ENCODE data around the gene MX1.

MX1 gene

GRCh38 chr21:41403966-41404365, 22.1 kb upstream of the MX1 start:
- TF ChIP-seq CTCF (conservative IDR thresholded peaks at IDR 0.05; ENCODE audit: low read length), result no peak
- no peak for TF ChIP-seq EZH2phosphoT487 (IDR thresholded peaks at IDR 0.05; ENCODE audit: borderline replicate concordance)
- no peaks in the 10 kb centered on the region for H3K9me2 ChIP-seq (replicated peaks; ENCODE audit: low read depth, low read length)
- H3K79me2 ChIP-seq (ENCODE audit: insufficient read depth, low read length), result no peaks in the 10 kb centered on the region
- no peak overlapping the region for H3K9ac ChIP-seq (ENCODE audit: low read depth, low read length, poor library complexity, severe bottlenecking)
- no peak overlapping the region for H2AFZ ChIP-seq (ENCODE audit: low read length)
- no peaks in the 10 kb centered on the region for H4K20me1 ChIP-seq (ENCODE audit: insufficient read depth, low read length, poor library complexity, severe bottlenecking)
- no peaks in the 10 kb centered on the region for H3K27me3 ChIP-seq (ENCODE audit: insufficient read depth, low read length, poor library complexity, severe bottlenecking)
- H3K9me3 ChIP-seq (ENCODE audit: insufficient read depth, low read depth, low read length), result no peaks in the 10 kb centered on the region
- H3F3A ChIP-seq (ENCODE audit: low read depth), result no peaks in the 10 kb centered on the region
- peaks cover 62% of the 10 kb centered on the region; the same call in 1 of the 2 replicates for H3K36me3 ChIP-seq (ENCODE audit: insufficient read depth, low read length)
- H3K4me1 ChIP-seq (ENCODE audit: insufficient read depth, low read length, poor library complexity, severe bottlenecking), result no peaks in the 10 kb centered on the region
- no peak overlapping the region for H3K4me2 ChIP-seq (ENCODE audit: low read depth, low read length, poor library complexity, severe bottlenecking)
- H3K4me3 ChIP-seq (ENCODE audit: low read length, poor library complexity, severe bottlenecking), result no peak overlapping the region

DNA sequence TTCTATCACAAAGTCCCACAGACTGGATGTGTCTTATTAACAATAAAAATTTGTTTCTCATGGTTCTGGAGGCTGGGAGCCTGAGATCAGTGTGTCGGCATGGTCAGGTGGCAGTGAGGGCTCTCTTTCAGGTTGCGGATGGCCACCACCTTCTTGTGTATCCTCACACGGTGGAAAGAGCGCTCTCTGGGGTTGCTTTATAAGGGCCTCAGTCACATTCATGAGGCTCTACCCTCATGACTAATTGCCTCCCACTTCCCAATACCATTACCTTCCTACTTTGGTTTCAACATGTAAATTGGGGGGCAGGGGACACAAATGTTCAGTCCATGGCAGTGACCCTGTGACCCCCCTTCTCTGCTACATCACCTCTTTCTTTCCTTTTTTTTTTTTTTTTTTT, 20.7 kb upstream of the MX1 start:
- peaks cover 62% of the 10 kb centered on the region; the same call in 1 of the 2 replicates for H3K36me3 ChIP-seq (ENCODE audit: insufficient read depth, low read length)

DNA sequence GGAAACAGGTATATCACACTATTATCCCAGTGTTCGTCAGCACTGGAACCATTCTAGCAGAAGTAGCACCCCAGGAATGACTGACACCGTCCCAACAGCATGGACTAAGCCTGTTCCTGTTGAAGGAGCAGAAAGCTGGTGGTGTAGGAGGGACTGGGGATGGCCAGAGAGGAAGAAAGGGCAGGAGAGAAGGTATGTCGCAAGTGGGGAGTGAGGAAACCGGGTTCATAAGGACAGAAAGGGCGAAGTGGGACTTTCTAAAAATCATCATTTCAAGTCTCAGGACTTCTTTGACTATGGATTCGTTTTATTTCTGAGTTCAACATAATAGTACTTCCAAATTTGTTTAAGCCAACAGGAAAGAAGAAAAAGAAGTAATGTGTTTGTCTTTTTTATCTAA, 19.7 kb upstream of the MX1 start:
- H3K27me3 ChIP-seq (ENCODE audit: insufficient read depth, low read length, poor library complexity, severe bottlenecking), result no peaks in the 10 kb centered on the region
- no peaks in the 10 kb centered on the region for H4K20me1 ChIP-seq (ENCODE audit: insufficient read depth, low read length, poor library complexity, severe bottlenecking)
- no peak overlapping the region for H2AFZ ChIP-seq (ENCODE audit: low read length)
- no peaks in the 10 kb centered on the region for H3K79me2 ChIP-seq (ENCODE audit: insufficient read depth, low read length)
- no peaks in the 10 kb centered on the region for H3K4me1 ChIP-seq (ENCODE audit: insufficient read depth, low read length, poor library complexity, severe bottlenecking)
- H3K4me3 ChIP-seq (ENCODE audit: low read length, poor library complexity, severe bottlenecking), result no peak overlapping the region
- H3K36me3 ChIP-seq (ENCODE audit: insufficient read depth, low read length), result peaks cover 60% of the 10 kb centered on the region; the same call in 1 of the 2 replicates
- H3K9me2 ChIP-seq (replicated peaks; ENCODE audit: low read depth, low read length), result no peaks in the 10 kb centered on the region
- TF ChIP-seq CTCF (conservative IDR thresholded peaks at IDR 0.05; ENCODE audit: low read length) (no peak), EZH2phosphoT487 (IDR thresholded peaks at IDR 0.05; ENCODE audit: borderline replicate concordance) (no peak)
- H3K4me2 ChIP-seq (ENCODE audit: low read depth, low read length, poor library complexity, severe bottlenecking), result no peak overlapping the region
- H3F3A ChIP-seq (ENCODE audit: low read depth), result no peaks in the 10 kb centered on the region
- H3K9ac ChIP-seq (ENCODE audit: low read depth, low read length, poor library complexity, severe bottlenecking), result no peak overlapping the region
- no peaks in the 10 kb centered on the region for H3K9me3 ChIP-seq (ENCODE audit: insufficient read depth, low read depth, low read length)

More for the DNA sequence above, 20.7 kb upstream of the MX1 start:
- Histone ChIP-seq H3K9me3 (ENCODE audit: insufficient read depth, low read depth, low read length) (no peaks in the 10 kb centered on the region), H2AFZ (ENCODE audit: low read length) (no peak overlapping the region), H3F3A (ENCODE audit: low read depth) (no peaks in the 10 kb centered on the region), H3K4me3 (ENCODE audit: low read length, poor library complexity, severe bottlenecking) (no peak overlapping the region), H4K20me1 (ENCODE audit: insufficient read depth, low read length, poor library complexity, severe bottlenecking) (no peaks in the 10 kb centered on the region), H3K27me3 (ENCODE audit: insufficient read depth, low read length, poor library complexity, severe bottlenecking) (no peaks in the 10 kb centered on the region), H3K4me1 (ENCODE audit: insufficient read depth, low read length, poor library complexity, severe bottlenecking) (no peaks in the 10 kb centered on the region), H3K9ac (ENCODE audit: low read depth, low read length, poor library complexity, severe bottlenecking) (no peak overlapping the region), H3K9me2 (replicated peaks; ENCODE audit: low read depth, low read length) (no peaks in the 10 kb centered on the region), H3K79me2 (ENCODE audit: insufficient read depth, low read length) (no peaks in the 10 kb centered on the region), H3K4me2 (ENCODE audit: low read depth, low read length, poor library complexity, severe bottlenecking) (no peak overlapping the region)
- no peak for TF ChIP-seq CTCF (conservative IDR thresholded peaks at IDR 0.05; ENCODE audit: low read length)
- no peak for TF ChIP-seq EZH2phosphoT487 (IDR thresholded peaks at IDR 0.05; ENCODE audit: borderline replicate concordance)

Data from Loucy (cell line).